GM12874 (cell line): ENCODE data around the gene PHRF1.

Experiments
- TF ChIP-seq, protein P1 (sequence below): IDR thresholded peaks from 2 replicates; pipeline ENCODE4 v1.5.1; 2011; ENCODE audit warnings: low read depth, mild to moderate bottlenecking, control low read depth, low read length, moderate library complexity; ENCODE audit not compliant: insufficient read depth

PHRF1 gene

DNA sequence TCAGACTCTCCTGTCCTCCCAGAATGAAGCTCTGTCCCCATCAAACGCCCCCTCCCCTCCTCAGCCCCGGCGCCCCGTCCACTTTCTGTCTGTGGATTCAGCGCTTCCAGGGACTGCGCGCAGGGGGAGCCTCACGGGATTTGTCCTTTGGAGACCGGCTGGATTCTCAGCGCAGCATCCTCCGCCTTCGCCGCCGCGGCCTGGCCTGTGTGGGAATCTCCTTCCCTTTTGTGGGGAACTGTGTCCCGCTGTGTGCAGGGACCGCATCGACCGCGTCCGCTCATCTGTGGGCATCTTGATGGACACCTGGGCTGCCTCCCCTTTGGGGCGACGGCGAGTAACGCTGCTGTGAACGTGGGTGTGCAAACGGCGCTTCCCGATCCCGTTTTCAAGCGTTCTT lies 51.8 kb downstream of the PHRF1 start:
- TF ChIP-seq, protein P1, sequence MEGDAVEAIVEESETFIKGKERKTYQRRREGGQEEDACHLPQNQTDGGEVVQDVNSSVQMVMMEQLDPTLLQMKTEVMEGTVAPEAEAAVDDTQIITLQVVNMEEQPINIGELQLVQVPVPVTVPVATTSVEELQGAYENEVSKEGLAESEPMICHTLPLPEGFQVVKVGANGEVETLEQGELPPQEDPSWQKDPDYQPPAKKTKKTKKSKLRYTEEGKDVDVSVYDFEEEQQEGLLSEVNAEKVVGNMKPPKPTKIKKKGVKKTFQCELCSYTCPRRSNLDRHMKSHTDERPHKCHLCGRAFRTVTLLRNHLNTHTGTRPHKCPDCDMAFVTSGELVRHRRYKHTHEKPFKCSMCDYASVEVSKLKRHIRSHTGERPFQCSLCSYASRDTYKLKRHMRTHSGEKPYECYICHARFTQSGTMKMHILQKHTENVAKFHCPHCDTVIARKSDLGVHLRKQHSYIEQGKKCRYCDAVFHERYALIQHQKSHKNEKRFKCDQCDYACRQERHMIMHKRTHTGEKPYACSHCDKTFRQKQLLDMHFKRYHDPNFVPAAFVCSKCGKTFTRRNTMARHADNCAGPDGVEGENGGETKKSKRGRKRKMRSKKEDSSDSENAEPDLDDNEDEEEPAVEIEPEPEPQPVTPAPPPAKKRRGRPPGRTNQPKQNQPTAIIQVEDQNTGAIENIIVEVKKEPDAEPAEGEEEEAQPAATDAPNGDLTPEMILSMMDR, result no peak

DNA sequence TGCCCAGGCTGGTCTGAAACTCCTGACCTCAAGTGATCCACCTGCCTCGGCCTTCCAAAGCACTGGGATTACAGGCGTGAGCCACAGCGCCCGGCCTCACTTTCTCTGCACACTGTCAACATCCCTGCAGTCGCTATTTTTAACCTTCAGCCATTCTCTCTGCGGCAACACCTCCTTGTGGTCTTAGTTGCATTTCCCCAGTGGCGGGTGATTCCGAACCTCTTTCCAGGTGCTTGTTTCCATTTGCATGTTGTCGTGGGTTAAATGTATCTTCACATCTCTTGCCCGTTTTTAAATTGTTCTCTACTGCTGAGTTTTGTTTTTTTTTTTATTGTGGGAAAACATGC lies 52.9 kb downstream of the PHRF1 start:
- TF ChIP-seq, protein P1, result no peak

DNA sequence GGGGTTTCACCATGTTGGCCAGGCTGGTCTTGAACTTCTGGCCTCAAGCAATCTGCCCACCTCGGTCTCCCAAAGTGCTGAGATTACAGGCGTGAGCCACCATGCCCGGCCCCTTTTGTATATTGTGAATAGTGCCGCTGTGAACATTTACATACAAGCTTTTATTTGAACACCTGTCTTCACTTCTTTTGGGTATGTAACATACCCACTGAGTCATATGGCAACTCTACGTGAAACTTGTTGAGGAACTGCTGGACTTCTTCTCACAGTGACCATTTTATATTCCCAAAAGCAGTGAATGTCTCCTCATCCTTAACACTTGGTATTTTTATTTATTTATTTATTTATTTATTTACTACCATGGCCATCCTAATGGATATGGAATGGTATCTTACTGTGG lies 54.6 kb downstream of the PHRF1 start:
- TF ChIP-seq, protein P1, result no peak

DNA sequence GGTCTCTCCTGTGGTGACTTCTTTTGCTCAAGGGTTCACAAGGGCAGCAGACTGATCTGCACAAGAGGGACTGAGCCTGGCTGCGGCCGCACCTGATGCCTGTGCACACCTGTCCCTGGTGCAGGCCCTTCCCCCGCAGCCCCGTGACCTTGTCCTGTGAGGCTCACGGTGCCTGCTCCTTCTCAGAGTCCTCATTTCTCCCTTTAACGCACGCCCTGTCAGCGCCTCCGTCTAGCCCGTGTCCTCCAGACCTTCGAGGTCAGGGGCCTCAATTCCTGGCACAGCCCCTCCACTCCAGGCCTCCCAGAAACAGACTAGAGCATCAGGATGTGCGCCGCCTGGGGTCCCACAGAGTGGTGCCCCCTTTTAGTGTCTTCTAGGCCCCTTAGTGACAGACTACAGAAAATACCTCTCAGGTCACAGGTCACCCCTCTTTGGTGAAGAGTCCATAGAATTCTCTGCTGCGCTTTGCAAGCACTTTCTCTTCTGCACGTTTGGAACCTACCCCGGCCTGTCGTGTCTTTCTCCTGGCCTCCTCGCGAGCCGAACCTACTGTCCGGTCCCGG lies 59.8 kb downstream of the PHRF1 start:
- TF ChIP-seq, protein P1, result no peak

DNA sequence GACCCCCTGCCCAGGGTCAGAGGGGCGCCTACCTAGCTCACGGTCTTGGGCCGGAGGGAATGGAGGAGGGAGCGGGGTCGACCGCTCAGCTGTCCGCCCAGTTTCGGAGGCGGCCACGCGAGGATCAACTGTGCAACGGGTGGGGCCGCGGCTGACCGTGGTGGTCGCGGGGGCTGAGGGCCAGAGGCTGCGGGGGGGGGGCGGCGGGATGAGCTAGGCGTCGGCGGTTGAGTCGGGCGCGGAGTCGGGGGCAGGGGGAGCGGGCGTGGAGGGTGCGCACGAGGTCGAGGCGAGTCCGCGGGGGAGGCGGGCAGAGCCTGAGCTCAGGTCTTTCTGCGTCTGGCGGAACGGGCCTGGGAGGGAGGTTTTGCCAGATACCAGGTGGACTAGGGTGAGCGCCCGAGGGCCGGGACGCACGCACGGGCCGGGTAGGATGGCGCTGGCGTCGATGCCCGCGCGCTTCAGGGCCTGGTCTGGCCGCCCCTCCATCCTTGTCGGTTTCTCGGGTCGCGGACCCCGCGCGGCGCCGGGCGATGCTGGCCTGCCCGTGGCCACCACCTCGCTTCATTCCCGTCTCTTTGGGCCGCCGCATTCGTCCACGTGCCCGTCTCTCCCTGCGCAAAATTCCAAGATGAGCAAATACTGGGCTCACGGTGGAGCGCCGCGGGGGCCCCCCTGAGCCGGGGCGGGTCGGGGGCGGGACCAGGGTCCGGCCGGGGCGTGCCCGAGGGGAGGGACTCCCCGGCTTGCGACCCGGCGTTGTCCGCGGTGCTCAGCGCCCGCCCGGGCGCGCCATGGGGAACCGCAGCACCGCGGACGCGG lies 60.5 kb downstream of the PHRF1 start, which contains the start of gene DRD4:
Gene DRD4 (plus strand): TSS at position 759 of the 822 bp plus-strand sequence. CDS start 36 bp downstream, at position 795.
- TF ChIP-seq, protein P1, result no peak

DNA sequence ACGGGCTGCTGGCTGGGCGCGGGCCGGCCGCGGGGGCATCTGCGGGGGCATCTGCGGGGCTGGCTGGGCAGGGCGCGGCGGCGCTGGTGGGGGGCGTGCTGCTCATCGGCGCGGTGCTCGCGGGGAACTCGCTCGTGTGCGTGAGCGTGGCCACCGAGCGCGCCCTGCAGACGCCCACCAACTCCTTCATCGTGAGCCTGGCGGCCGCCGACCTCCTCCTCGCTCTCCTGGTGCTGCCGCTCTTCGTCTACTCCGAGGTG lies 61.0 kb downstream of the PHRF1 start:
- TF ChIP-seq, protein P1, result no peak

DNA sequence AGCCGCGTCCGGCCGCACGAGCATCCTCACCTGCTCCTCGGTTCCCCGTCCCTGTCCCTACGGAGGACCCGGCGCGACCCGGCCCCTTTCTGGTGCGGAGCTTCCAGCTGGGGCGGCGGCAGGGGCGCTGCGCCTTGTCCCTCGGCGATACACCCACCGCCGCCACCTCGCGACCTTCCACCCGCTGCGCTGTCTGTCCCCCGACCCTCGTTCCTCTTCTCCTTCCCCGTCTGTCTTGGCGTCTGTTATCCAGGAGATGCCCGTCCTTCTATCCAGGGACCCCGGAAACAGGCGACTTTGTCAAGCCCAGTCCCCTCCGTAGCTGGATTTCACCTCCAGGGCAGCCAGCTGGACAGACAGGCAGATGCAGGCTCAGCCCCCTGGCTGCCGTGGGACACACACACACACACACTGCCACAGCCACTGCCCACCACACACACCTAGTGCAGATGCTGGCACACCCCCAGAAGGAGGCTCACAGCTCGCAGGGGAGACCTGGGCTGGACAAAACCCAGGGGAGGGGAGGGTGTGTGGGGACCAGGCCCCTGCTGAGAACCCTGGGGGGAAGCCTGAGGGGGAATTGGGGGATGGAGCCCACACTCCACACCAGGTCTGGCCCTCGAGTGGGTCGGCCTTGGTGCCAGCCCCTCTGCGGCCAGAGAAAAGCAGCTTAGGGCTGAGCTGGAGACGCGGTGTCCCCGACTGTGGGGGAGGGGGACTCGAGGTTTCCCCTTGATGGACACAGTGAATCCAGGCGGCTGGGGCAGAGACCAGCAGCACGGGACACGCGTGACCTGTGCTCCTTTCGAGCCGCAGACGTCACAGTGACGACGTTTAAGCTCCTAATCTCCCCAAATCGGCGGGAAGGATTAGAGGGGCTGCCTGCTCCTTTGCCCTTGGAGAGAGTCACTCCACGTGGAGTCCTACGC lies 61.6 kb downstream of the PHRF1 start:
- TF ChIP-seq, protein P1, result no peak
